Lower leg skin (tissue), 3 donors: ENCODE data around the gene NLK.
"Not testable (repeated sequence)": the region's sequence is repeated elsewhere in the genome, so short reads cannot be mapped to it uniquely, and the experiment has no call there.

Experiments used
- CTCF ChIP-seq, 3 donors: fragments of 450-650 bp; IDR thresholded peaks; one replicate each; pipeline ENCODE4 v1.5.1; 2016; ENCODE audit warnings: antibody characterized with exemption in 3 of 3, mild to moderate bottlenecking in 3 of 3, moderate library complexity in 2 of 3
- POLR2A ChIP-seq, 2 donors: fragments of 450-650 bp; IDR thresholded peaks; one replicate each; pipeline ENCODE4 v1.6.1; 2016 to 2017; ENCODE audit warnings: antibody characterized with exemption in 2 of 2, mild to moderate bottlenecking in 1 of 2, moderate library complexity in 1 of 2

GRCh38 chr17:28230607-28231006 lies 188.1 kb downstream of the NLK start:
- TF ChIP-seq CTCF, POLR2A (IDR thresholded peaks at IDR 0.05): not testable (repeated sequence)
